WTC11 (cell line): Measurements from ENCODE around the gene NHS. TPM values are rescaled to one million over a fixed set of nuclear protein-coding genes. Genes with fewer than 3 reads are reported as not detected.

Experiments used
- ATAC-seq: fragments of 200-7000 bp; cut with Tn5 transposase; 2 replicates; pipeline ENCODE4 v1.10.0; 2021; ENCODE audit warnings: mild to moderate bottlenecking, moderate library complexity
- CTCF ChIA-PET: fragments of 300-600 bp; sonication (Branson Sonifier 250); formaldehyde crosslinking; loops from one replicate; lab custom pipeline; 2021; ENCODE audit warnings: antibody characterized with exemption; lab: Charles Lee
- POLR2A ChIA-PET: fragments of 350-600 bp; sonication (Branson Sonifier 250); formaldehyde crosslinking; loops from one replicate; lab custom pipeline; 2021; ENCODE audit warnings: antibody characterized with exemption; lab: Charles Lee
- DNase-seq: peaks from one replicate; pipeline ENCODE4 v3.0.0; 2021; ENCODE audit warnings: low spot score
- H3K27ac Mint-ChIP-seq: 2 replicates; pipeline ENCODE4 v1.8.0; 2021; ENCODE audit warnings: mixed read lengths
- H3K27me3 Mint-ChIP-seq: 2 replicates; pipeline ENCODE4 v1.8.0; 2021; ENCODE audit warnings: low read depth, mild to moderate bottlenecking, moderate library complexity, mixed read lengths
- H3K36me3 Mint-ChIP-seq: 2 replicates; pipeline ENCODE4 v1.8.0; 2021; ENCODE audit warnings: mixed read lengths
- H3K4me1 Mint-ChIP-seq: 2 replicates; pipeline ENCODE4 v1.8.0; 2022; ENCODE audit warnings: mixed read lengths
- H3K4me3 Mint-ChIP-seq: 2 replicates; pipeline ENCODE4 v1.8.0; 2021; ENCODE audit warnings: mild to moderate bottlenecking, moderate library complexity, mixed read lengths
- H3K9me3 Mint-ChIP-seq: 2 replicates; pipeline ENCODE4 v1.8.0; 2021; ENCODE audit warnings: mixed read lengths
- ATF1 ChIP-seq: sonication (generic); formaldehyde crosslinking; IDR thresholded peaks from 2 replicates; pipeline ENCODE4 v1.8.1; 2023; ENCODE audit warnings: mild to moderate bottlenecking, moderate library complexity, missing genetic modification reagents
- CREB1 ChIP-seq: sonication (generic); formaldehyde crosslinking; IDR thresholded peaks from 2 replicates; pipeline ENCODE4 v1.8.0; 2023; ENCODE audit warnings: mild to moderate bottlenecking, missing genetic modification reagents
- CREM ChIP-seq: sonication (generic); formaldehyde crosslinking; IDR thresholded peaks from 2 replicates; pipeline ENCODE4 v1.8.1; 2022; ENCODE audit warnings: mild to moderate bottlenecking, missing genetic modification reagents, moderate library complexity
- ETV6 ChIP-seq: sonication (generic); formaldehyde crosslinking; IDR thresholded peaks from 2 replicates; pipeline ENCODE4 v1.8.1; 2022; ENCODE audit warnings: mild to moderate bottlenecking, missing genetic modification reagents
- GABPB1 ChIP-seq: sonication (generic); formaldehyde crosslinking; IDR thresholded peaks from 2 replicates; pipeline ENCODE4 v1.8.1; 2023; ENCODE audit warnings: mild to moderate bottlenecking, missing genetic modification reagents
- JAZF1 ChIP-seq: fragments of 250-450 bp; sonication (Bioruptor Pico); IDR thresholded peaks from 2 replicates; pipeline ENCODE4 v1.9.0; 2021; ENCODE audit warnings: moderate library complexity, mild to moderate bottlenecking, inconsistent platforms
- KAT7 ChIP-seq: sonication (generic); formaldehyde crosslinking; IDR thresholded peaks from 2 replicates; pipeline ENCODE4 v1.8.1; 2023; ENCODE audit warnings: missing genetic modification reagents, mild to moderate bottlenecking, borderline replicate concordance
- MYBL2 ChIP-seq: sonication (generic); formaldehyde crosslinking; IDR thresholded peaks from 2 replicates; pipeline ENCODE4 v1.8.1; 2023; ENCODE audit warnings: mild to moderate bottlenecking, moderate library complexity, missing genetic modification reagents
- NFYB ChIP-seq: sonication (generic); formaldehyde crosslinking; conservative IDR thresholded peaks from 2 replicates; pipeline ENCODE4 v1.8.0; 2022; ENCODE audit warnings: low read depth, missing genetic modification reagents
- NR2C2 ChIP-seq: sonication (generic); formaldehyde crosslinking; IDR thresholded peaks from 2 replicates; pipeline ENCODE4 v1.8.0; 2022; ENCODE audit warnings: mild to moderate bottlenecking, missing genetic modification reagents
- NR3C1 ChIP-seq: sonication (generic); formaldehyde crosslinking; conservative IDR thresholded peaks from 2 replicates; pipeline ENCODE4 v1.8.1; 2023; ENCODE audit warnings: low read depth, mild to moderate bottlenecking, missing genetic modification reagents
- TEAD4 ChIP-seq: sonication (generic); formaldehyde crosslinking; IDR thresholded peaks from 2 replicates; pipeline ENCODE4 v1.8.0; 2022; ENCODE audit warnings: mild to moderate bottlenecking, missing genetic modification reagents
- ZBTB21 ChIP-seq: sonication (generic); formaldehyde crosslinking; IDR thresholded peaks from 2 replicates; pipeline ENCODE4 v1.8.1; 2023; ENCODE audit warnings: mild to moderate bottlenecking, missing genetic modification reagents, borderline replicate concordance
- ZNF121 ChIP-seq: sonication (generic); formaldehyde crosslinking; IDR thresholded peaks from 2 replicates; pipeline ENCODE4 v1.8.0; 2023; ENCODE audit warnings: missing genetic modification reagents
- ZNF219 ChIP-seq: sonication (generic); formaldehyde crosslinking; IDR thresholded peaks from 2 replicates; pipeline ENCODE4 v1.8.0; 2023; ENCODE audit warnings: missing genetic modification reagents, mild to moderate bottlenecking, borderline replicate concordance
- ZNF263 ChIP-seq: sonication (generic); formaldehyde crosslinking; IDR thresholded peaks from 2 replicates; pipeline ENCODE4 v1.8.1; 2022; ENCODE audit warnings: low read depth, mild to moderate bottlenecking, moderate library complexity, missing genetic modification reagents
- ZNF317 ChIP-seq: sonication (generic); formaldehyde crosslinking; IDR thresholded peaks from 2 replicates; pipeline ENCODE4 v1.8.1; 2023; ENCODE audit warnings: low read depth, mild to moderate bottlenecking, moderate library complexity, missing genetic modification reagents, borderline replicate concordance
- ZNF671 ChIP-seq: fragments of 250-450 bp; sonication (Bioruptor Pico); IDR thresholded peaks from 2 replicates; pipeline ENCODE4 v1.8.0; 2021; ENCODE audit warnings: mild to moderate bottlenecking
- total RNA-seq: library from RNA; stranded (reverse); gene quantifications from 3 replicates; pipeline ENCODE4 v1.2.3, GENCODE V29; 2021
- TF ChIP-seq, protein P1 (sequence below): fragments of 200-600 bp; IDR thresholded peaks from 2 replicates; pipeline ENCODE4 v1.8.0; 2022; ENCODE audit warnings: antibody characterized with exemption
- TF ChIP-seq, protein P2 (sequence below): sonication (generic); formaldehyde crosslinking; conservative IDR thresholded peaks from 2 replicates; pipeline ENCODE4 v1.8.1; 2023; ENCODE audit warnings: mild to moderate bottlenecking, low read depth, missing genetic modification reagents, moderate library complexity
- TF ChIP-seq, protein P3 (sequence below): sonication (generic); formaldehyde crosslinking; IDR thresholded peaks from 2 replicates; pipeline ENCODE4 v1.8.0; 2022; ENCODE audit warnings: missing genetic modification reagents
- TF ChIP-seq, protein P4 (sequence below): sonication (generic); formaldehyde crosslinking; IDR thresholded peaks from 2 replicates; pipeline ENCODE4 v1.8.0; 2022; ENCODE audit warnings: mild to moderate bottlenecking, missing genetic modification reagents
- TF ChIP-seq, protein P5 (sequence below): sonication (generic); formaldehyde crosslinking; IDR thresholded peaks from 2 replicates; pipeline ENCODE4 v1.8.1; 2022; ENCODE audit warnings: missing genetic modification reagents, borderline replicate concordance

NHS gene
- total RNA-seq, 1 experiment from 2014 or later, result 5.8 TPM

DNA sequence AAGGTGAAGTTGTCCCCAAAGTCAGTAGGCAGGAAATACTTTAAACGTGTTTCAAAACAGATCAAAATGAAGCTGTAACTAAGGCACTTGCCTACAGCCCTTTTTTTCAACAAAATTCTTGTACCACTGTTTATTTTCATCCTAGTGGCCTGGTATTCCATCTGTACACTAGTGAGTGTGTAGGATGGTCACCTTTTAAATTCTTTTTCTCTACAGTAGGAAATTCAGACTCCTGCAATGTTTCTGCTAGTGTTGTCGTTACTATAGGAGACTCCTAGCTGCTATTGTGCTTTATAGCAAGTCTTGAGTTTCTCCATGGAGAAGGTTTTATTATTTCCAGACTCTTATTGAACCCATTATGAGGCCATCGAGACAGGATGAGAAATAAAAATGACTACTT is 7.0 kb upstream of the NHS start (continued):
- TF ChIP-seq, protein P1, sequence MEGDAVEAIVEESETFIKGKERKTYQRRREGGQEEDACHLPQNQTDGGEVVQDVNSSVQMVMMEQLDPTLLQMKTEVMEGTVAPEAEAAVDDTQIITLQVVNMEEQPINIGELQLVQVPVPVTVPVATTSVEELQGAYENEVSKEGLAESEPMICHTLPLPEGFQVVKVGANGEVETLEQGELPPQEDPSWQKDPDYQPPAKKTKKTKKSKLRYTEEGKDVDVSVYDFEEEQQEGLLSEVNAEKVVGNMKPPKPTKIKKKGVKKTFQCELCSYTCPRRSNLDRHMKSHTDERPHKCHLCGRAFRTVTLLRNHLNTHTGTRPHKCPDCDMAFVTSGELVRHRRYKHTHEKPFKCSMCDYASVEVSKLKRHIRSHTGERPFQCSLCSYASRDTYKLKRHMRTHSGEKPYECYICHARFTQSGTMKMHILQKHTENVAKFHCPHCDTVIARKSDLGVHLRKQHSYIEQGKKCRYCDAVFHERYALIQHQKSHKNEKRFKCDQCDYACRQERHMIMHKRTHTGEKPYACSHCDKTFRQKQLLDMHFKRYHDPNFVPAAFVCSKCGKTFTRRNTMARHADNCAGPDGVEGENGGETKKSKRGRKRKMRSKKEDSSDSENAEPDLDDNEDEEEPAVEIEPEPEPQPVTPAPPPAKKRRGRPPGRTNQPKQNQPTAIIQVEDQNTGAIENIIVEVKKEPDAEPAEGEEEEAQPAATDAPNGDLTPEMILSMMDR, result no peak

DNA sequence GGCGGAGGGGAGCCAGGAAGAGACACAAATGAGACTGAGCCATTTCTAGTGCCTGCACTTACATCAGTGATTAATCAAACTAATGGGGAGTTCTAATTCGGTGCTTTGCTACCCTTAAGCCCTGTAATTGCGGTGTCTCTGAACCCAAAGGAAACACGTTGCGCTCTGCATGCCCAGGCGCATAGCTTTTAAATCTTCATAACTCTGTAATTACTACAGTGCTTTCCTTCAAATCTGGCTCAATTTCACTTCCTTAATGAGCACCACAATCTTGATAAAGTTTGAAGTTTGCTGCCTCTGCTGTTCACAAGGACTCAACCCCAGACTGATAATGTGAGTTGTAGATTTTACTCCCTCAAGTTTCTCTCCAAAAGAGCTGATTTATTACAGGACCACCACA is 5.7 kb upstream of the NHS start:
- ATAC-seq, result no peak
- no peak overlapping the region for H3K4me3 Mint-ChIP-seq
- no peak for TF ChIP-seq KAT7 (CRISPR knock-in tag)
- TF ChIP-seq ZNF121, result no peak
- TF ChIP-seq ZNF317 (CRISPR knock-in tag), result no peak
- TF ChIP-seq ZNF671 (CRISPR knock-in tag), result no peak
- TF ChIP-seq ZNF263 (CRISPR knock-in tag), result no peak
- TF ChIP-seq CREB1 (CRISPR knock-in tag), result no peak
- TF ChIP-seq, protein P2, sequence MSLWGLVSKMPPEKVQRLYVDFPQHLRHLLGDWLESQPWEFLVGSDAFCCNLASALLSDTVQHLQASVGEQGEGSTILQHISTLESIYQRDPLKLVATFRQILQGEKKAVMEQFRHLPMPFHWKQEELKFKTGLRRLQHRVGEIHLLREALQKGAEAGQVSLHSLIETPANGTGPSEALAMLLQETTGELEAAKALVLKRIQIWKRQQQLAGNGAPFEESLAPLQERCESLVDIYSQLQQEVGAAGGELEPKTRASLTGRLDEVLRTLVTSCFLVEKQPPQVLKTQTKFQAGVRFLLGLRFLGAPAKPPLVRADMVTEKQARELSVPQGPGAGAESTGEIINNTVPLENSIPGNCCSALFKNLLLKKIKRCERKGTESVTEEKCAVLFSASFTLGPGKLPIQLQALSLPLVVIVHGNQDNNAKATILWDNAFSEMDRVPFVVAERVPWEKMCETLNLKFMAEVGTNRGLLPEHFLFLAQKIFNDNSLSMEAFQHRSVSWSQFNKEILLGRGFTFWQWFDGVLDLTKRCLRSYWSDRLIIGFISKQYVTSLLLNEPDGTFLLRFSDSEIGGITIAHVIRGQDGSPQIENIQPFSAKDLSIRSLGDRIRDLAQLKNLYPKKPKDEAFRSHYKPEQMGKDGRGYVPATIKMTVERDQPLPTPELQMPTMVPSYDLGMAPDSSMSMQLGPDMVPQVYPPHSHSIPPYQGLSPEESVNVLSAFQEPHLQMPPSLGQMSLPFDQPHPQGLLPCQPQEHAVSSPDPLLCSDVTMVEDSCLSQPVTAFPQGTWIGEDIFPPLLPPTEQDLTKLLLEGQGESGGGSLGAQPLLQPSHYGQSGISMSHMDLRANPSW (CRISPR knock-in tag), result no peak
- no peak for TF ChIP-seq NR2C2 (CRISPR knock-in tag)
- TF ChIP-seq NR3C1 (CRISPR knock-in tag), result no peak
- TF ChIP-seq, protein P3, sequence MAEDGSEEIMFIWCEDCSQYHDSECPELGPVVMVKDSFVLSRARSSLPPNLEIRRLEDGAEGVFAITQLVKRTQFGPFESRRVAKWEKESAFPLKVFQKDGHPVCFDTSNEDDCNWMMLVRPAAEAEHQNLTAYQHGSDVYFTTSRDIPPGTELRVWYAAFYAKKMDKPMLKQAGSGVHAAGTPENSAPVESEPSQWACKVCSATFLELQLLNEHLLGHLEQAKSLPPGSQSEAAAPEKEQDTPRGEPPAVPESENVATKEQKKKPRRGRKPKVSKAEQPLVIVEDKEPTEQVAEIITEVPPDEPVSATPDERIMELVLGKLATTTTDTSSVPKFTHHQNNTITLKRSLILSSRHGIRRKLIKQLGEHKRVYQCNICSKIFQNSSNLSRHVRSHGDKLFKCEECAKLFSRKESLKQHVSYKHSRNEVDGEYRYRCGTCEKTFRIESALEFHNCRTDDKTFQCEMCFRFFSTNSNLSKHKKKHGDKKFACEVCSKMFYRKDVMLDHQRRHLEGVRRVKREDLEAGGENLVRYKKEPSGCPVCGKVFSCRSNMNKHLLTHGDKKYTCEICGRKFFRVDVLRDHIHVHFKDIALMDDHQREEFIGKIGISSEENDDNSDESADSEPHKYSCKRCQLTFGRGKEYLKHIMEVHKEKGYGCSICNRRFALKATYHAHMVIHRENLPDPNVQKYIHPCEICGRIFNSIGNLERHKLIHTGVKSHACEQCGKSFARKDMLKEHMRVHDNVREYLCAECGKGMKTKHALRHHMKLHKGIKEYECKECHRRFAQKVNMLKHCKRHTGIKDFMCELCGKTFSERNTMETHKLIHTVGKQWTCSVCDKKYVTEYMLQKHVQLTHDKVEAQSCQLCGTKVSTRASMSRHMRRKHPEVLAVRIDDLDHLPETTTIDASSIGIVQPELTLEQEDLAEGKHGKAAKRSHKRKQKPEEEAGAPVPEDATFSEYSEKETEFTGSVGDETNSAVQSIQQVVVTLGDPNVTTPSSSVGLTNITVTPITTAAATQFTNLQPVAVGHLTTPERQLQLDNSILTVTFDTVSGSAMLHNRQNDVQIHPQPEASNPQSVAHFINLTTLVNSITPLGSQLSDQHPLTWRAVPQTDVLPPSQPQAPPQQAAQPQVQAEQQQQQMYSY (CRISPR knock-in tag), result no peak
- no peak for TF ChIP-seq ZBTB21 (CRISPR knock-in tag)
- no peak for TF ChIP-seq ZNF219 (CRISPR knock-in tag)
- TF ChIP-seq ETV6 (CRISPR knock-in tag), result no peak
- no peak for TF ChIP-seq TEAD4 (CRISPR knock-in tag)
- ChIA-PET POLR2A (no interaction called here), CTCF (interaction anchor here (0.7 kb wide), 1 partner anchor 13 kb away, joined by 3 read pairs; no protein-coding TSS in a partner anchor)
- no peaks in the 10 kb centered on the region for H3K27me3 Mint-ChIP-seq
- H3K27ac Mint-ChIP-seq, result no peak overlapping the region
- no peaks in the 10 kb centered on the region for H3K36me3 Mint-ChIP-seq
- H3K4me1 Mint-ChIP-seq, result peaks cover 22% of the 10 kb centered on the region
- no peaks in the 10 kb centered on the region for H3K9me3 Mint-ChIP-seq
- DNase-seq, result no peak

DNA sequence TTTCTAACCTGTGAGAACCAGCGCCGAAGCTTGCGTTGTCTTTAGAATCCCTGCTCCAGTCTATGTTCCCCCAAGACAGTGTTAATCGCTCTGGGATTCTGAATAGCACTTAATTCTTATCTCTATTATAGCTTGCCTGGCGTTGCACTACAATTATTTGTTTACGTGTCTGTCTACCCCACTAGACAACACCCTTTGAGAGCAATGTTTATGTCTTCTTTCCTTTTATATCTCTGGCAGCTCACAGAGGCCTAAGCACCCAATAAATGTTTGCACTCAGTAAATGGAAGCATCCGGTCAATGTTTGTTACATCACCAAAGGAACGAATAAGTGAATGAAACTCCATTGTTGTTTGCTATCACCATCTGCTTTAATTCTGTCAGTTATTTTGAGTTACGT is 4.8 kb upstream of the NHS start:
- POLR2A ChIA-PET, result no interaction called here
- Mint-ChIP-seq H3K9me3 (no peaks in the 10 kb centered on the region), H3K27me3 (no peaks in the 10 kb centered on the region), H3K36me3 (no peaks in the 10 kb centered on the region), H3K4me3 (no peak overlapping the region), H3K27ac (no peak overlapping the region), H3K4me1 (peaks cover 26% of the 10 kb centered on the region)
- CTCF ChIA-PET, result no interaction called here
- ATAC-seq (no peak), DNase-seq (no peak)
- no peak for TF ChIP-seq GABPB1 (CRISPR knock-in tag)
- no peak for TF ChIP-seq JAZF1 (CRISPR knock-in tag)
- no peak for TF ChIP-seq ATF1 (CRISPR knock-in tag)
- no peak for TF ChIP-seq ETV6 (CRISPR knock-in tag)
- TF ChIP-seq, protein P4, sequence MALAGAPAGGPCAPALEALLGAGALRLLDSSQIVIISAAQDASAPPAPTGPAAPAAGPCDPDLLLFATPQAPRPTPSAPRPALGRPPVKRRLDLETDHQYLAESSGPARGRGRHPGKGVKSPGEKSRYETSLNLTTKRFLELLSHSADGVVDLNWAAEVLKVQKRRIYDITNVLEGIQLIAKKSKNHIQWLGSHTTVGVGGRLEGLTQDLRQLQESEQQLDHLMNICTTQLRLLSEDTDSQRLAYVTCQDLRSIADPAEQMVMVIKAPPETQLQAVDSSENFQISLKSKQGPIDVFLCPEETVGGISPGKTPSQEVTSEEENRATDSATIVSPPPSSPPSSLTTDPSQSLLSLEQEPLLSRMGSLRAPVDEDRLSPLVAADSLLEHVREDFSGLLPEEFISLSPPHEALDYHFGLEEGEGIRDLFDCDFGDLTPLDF (CRISPR knock-in tag), result no peak
- TF ChIP-seq NR3C1 (CRISPR knock-in tag), result no peak
- TF ChIP-seq NFYB, result no peak
- TF ChIP-seq CREM (CRISPR knock-in tag), result no peak
- no peak for TF ChIP-seq MYBL2
- TF ChIP-seq, protein P5, sequence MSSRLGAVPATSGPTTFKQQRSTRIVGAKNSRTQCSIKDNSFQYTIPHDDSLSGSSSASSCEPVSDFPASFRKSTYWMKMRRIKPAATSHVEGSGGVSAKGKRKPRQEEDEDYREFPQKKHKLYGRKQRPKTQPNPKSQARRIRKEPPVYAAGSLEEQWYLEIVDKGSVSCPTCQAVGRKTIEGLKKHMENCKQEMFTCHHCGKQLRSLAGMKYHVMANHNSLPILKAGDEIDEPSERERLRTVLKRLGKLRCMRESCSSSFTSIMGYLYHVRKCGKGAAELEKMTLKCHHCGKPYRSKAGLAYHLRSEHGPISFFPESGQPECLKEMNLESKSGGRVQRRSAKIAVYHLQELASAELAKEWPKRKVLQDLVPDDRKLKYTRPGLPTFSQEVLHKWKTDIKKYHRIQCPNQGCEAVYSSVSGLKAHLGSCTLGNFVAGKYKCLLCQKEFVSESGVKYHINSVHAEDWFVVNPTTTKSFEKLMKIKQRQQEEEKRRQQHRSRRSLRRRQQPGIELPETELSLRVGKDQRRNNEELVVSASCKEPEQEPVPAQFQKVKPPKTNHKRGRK (CRISPR knock-in tag), result no peak
